Posterior vena cava (tissue), 2 donors: ENCODE data around the gene REPS1. TPM values are rescaled to one million over a fixed set of nuclear protein-coding genes. Genes with fewer than 3 reads are reported as not detected.

ENCODE experiments used
- DNase-seq: peaks from one replicate; pipeline ENCODE4 v3.0.0-alpha.2; 2020; ENCODE audit warnings: low spot score
- intact Hi-C, 2 donors: fragments of 100-400 bp; cut with DNase I; formaldehyde crosslinking; loops; one replicate each; pipeline versions ENCODE4 v1.14.1 to v1.14.2; 2022 to 2023
- total RNA-seq, 2 donors: library from RNA; stranded (reverse); fragmentation: NEBNext Ultra II Directional; extraction: Animal tissue kit (Norgen Biotek cat#: 25700); gene quantifications; one replicate each; pipeline ENCODE4 v1.2.1, GENCODE V29; 2021
- donor health status: DM: yes; HTN: yes; CAD: no.
- donor health status: DM: yes; HTN: yes; CAD: no.

Gene REPS1
- total RNA-seq, 2 donors from 2014 or later, result 28.5 to 28.7 TPM

- DNase-seq, result no peak
- intact Hi-C loops, result no loop called here
These were observed 10.8 kb downstream of the REPS1 start for GRCh38 chr6:138977242-138977641.

- no peak for DNase-seq
- intact Hi-C loops, result no loop called here
These were observed 12.2 kb downstream of the REPS1 start for GRCh38 chr6:138975815-138976214.

- intact Hi-C loops, result no loop called here
- DNase-seq, result no peak
These were observed 14.4 kb downstream of the REPS1 start for GRCh38 chr6:138973466-138974153.

- no peak for DNase-seq
- intact Hi-C loops, result no loop called here
These were observed 15.8 kb downstream of the REPS1 start for GRCh38 chr6:138972226-138972665.

- intact Hi-C loops, result no loop called here
- DNase-seq, result no peak
These were observed 16.5 kb downstream of the REPS1 start for GRCh38 chr6:138971601-138972000.

- intact Hi-C loops, result no loop called here
- DNase-seq, result no peak
These were observed 17.1 kb downstream of the REPS1 start for GRCh38 chr6:138970856-138971425.

GRCh38 chr6:138970159-138970558 lies 17.9 kb downstream of the REPS1 start:
- DNase-seq, result no peak
- intact Hi-C loops, result no loop called here

GRCh38 chr6:138966870-138967269 lies 21.2 kb downstream of the REPS1 start:
- no peak for DNase-seq
- intact Hi-C loops, result no loop called here

GRCh38 chr6:138965971-138966370 lies 22.1 kb downstream of the REPS1 start:
- intact Hi-C loops, result no loop called here
- no peak for DNase-seq

- DNase-seq, result no peak
- intact Hi-C loops, result no loop called here
These were observed 22.7 kb downstream of the REPS1 start for GRCh38 chr6:138965291-138965874.

- intact Hi-C loops, result no loop called here
- no peak for DNase-seq
These were observed 24.0 kb downstream of the REPS1 start for GRCh38 chr6:138964012-138964411.

GRCh38 chr6:138963531-138963930 lies 24.5 kb downstream of the REPS1 start:
- intact Hi-C loops, result no loop called here
- DNase-seq, result no peak

- DNase-seq, result no peak
- intact Hi-C loops, result no loop called here
These were observed 24.9 kb downstream of the REPS1 start for GRCh38 chr6:138963119-138963518.

- intact Hi-C loops, result no loop called here
- no peak for DNase-seq
These were observed 28.5 kb downstream of the REPS1 start for GRCh38 chr6:138959521-138959920.

- intact Hi-C loops, result no loop called here
- DNase-seq, result no peak
These were observed 29.5 kb downstream of the REPS1 start for GRCh38 chr6:138958595-138958994.

- DNase-seq, result no peak
- intact Hi-C loops, result no loop called here
These were observed 30.1 kb downstream of the REPS1 start for GRCh38 chr6:138957903-138958302.

GRCh38 chr6:138957484-138957883 lies 30.6 kb downstream of the REPS1 start:
- intact Hi-C loops, result no loop called here
- DNase-seq, result no peak

GRCh38 chr6:138956244-138956924 lies 31.7 kb downstream of the REPS1 start:
- DNase-seq, result no peak
- intact Hi-C loops, result no loop called here

GRCh38 chr6:138955262-138955661 lies 32.8 kb downstream of the REPS1 start:
- intact Hi-C loops, result no loop called here
- no peak for DNase-seq

GRCh38 chr6:138953451-138953850 lies 34.6 kb downstream of the REPS1 start:
- intact Hi-C loops, result no loop called here
- DNase-seq, result no peak
